ENCODE measurements around the gene SERP2.

Gene SERP2

DNA sequence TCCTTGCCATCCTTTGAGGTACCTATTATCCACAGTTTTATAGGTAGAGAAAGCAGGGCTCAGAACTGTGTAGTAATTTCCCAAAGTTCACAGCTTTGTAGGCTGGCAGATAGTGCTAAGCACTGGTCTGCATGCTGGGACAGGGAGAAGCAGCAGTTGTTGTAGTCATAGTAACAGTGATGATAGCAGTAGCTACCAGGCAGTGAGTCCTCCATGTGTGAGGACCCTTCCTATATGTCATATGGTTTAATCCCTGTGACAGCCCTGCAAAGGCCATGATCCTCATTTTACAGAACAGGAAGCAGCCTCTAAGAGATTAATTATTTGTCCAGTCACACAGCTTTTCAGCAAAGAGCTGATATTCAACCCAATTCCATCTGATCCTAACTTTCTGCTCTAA, 21.0 kb downstream of the SERP2 start:
- DNase-seq (ENCODE audit: low read depth), result no peak
- no peak overlapping the region for H3K4me3 ChIP-seq (ENCODE audit: low read length)
- TF ChIP-seq, protein P1, sequence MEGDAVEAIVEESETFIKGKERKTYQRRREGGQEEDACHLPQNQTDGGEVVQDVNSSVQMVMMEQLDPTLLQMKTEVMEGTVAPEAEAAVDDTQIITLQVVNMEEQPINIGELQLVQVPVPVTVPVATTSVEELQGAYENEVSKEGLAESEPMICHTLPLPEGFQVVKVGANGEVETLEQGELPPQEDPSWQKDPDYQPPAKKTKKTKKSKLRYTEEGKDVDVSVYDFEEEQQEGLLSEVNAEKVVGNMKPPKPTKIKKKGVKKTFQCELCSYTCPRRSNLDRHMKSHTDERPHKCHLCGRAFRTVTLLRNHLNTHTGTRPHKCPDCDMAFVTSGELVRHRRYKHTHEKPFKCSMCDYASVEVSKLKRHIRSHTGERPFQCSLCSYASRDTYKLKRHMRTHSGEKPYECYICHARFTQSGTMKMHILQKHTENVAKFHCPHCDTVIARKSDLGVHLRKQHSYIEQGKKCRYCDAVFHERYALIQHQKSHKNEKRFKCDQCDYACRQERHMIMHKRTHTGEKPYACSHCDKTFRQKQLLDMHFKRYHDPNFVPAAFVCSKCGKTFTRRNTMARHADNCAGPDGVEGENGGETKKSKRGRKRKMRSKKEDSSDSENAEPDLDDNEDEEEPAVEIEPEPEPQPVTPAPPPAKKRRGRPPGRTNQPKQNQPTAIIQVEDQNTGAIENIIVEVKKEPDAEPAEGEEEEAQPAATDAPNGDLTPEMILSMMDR (IDR thresholded peaks at IDR 0.05; ENCODE audit: insufficient read depth, low read depth, low read length, missing control alignments), result no peak

DNA sequence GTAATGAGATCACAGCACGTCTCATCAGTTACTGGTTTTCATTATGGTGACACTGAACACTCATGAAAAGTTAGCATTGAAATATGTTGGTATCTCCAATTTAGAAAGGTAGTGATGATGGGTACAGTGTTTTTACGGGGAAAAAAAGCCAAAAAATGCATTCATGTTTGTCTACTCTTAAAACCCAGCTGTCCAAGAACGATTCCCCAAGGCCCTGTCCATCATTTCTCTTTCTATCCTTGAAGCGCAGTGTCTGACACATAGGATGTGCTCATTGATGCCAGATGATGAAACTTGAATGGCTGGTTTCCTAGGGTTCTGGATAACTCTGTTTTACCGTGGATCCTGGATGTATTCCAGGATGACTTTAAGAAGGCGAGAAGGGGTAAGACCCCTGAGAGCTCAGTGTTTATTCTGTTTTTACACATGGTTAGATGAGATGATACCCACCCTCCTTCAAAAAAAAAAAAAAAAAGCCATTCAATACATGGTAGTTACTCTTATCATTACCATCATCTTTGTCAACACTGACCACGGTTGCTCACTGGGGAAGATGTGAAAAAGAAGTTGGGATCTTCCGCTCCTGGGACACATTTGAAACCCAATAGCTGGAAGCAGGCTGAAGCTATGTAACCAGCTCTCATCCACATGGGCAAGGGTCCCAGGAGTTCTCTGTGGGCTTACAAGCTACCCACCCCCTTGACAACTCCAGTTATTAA, 22.5 kb downstream of the SERP2 start:
- no peak for DNase-seq (ENCODE audit: low read depth)
- no peak overlapping the region for H3K4me3 ChIP-seq (ENCODE audit: low read length)
- TF ChIP-seq, protein P1 (IDR thresholded peaks at IDR 0.05; ENCODE audit: insufficient read depth, low read depth, low read length, missing control alignments), result no peak

DNA sequence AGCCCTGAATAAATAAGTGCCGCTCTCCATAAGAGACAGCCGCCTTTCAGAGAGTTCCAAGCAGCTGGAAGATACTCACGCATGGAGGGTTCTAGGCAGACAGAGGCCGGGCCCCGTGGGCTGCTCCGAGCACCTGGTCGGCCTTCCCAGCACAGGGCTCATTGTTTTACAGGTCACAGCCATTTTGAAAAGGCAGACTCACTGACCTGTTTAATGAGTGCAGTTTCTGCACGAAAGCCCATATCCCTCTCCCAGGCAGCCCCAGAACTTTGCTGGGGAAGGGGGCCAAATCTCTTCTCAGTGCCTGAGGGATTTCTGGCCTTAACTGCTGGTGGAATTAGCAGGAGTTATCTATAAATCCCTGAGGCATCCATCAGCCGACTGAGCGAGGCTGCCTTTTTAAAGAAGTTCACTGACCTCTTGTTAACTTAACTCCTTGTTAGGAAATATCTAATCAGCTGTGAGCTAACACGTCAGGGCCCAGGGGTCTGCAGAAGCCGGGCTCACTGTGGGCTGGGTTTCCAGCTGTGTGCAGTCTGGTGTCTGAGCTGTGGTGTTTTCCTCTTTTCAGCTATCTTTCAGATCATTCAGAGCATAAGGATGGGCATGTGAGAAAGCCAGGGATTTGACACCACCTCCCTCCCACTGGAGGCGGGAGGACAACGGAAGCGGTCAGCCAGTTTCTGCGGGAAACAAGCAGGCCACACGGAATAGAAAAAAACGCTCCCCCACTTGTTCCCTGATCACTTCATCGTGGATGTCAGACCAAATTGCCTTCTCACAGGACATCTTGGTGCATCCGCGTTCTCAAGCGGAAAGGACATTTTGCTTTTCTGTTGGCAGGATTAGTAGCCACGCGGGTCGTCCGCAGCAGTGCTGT, 23.3 kb downstream of the SERP2 start:
- DNase-seq (ENCODE audit: low read depth), result no peak
- H3K4me3 ChIP-seq (ENCODE audit: low read length), result no peak overlapping the region
- TF ChIP-seq, protein P1 (IDR thresholded peaks at IDR 0.05; ENCODE audit: insufficient read depth, low read depth, low read length, missing control alignments), result no peak

DNA sequence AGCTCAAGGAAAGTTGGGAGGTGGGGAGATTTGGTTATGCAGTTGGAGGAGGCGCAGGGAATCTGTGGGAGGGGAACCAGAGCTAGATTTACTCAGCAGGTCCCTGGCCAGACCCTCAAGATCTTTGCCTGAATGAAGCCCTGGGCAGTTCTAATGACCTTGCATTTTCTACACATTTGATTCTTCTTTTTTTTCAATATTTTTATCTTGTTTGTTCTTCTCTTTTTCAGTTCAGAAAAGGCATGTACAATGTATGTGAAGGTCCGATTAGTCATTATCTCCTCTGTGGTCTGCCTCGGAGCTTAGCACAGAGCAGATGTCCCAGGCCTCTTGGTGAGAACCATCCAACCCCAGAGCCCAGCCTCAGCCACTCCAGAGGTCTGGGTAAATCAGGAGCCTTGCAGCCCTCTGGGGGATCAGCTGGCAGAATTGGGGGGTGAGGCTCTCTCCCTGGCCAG, 24.2 kb downstream of the SERP2 start:
- no peak overlapping the region for H3K4me3 ChIP-seq (ENCODE audit: low read length)
- TF ChIP-seq, protein P1 (IDR thresholded peaks at IDR 0.05; ENCODE audit: insufficient read depth, low read depth, low read length, missing control alignments), result no peak
- DNase-seq (ENCODE audit: low read depth), result no peak

DNA sequence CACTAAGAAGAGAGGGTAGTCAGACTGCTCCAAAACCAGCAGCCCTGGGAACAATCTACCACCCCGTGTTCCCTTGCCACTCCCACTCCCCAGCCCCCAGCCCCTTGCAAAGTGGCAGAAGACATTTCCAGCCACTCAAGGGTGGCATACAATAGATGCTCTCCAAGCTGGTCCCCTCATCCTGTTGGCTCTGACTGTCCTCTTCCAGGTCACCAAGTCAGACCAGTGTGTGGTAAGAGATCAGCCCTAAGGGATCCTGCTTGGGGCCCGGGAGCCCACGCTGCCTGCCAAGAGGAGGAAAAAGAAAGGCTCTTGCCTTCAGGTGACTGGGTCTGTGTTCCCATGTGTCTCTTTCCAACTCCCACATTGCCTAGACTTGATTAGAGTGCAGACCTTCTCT, 25.0 kb downstream of the SERP2 start:
- DNase-seq (ENCODE audit: low read depth), result no peak
- TF ChIP-seq, protein P1 (IDR thresholded peaks at IDR 0.05; ENCODE audit: insufficient read depth, low read depth, low read length, missing control alignments), result no peak

DNA sequence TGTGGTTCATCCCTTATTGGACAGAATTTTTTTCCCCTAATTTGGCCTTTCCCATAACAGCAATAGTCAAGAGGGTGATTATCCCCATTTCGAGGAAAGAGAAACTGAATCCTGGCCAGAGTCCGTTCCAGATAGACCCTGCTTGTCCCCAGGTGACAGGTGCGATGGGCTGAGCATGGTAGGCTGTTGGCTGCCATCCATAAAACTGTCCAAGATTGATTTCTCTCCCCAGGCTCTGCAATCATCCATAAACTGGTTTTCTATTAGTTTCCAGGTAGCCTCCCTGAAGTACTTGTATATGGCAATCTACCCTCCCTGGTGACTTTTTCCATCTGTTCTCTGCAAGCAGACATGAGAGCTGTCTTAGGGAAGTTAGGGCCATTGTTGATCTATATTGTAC, 25.4 kb downstream of the SERP2 start:
- no peak overlapping the region for H3K4me3 ChIP-seq (ENCODE audit: low read length)
- TF ChIP-seq, protein P1 (IDR thresholded peaks at IDR 0.05; ENCODE audit: insufficient read depth, low read depth, low read length, missing control alignments), result no peak
- no peak for DNase-seq (ENCODE audit: low read depth)

More for the DNA sequence above, 25.0 kb downstream of the SERP2 start:
- H3K4me3 ChIP-seq (ENCODE audit: low read length), result no peak overlapping the region
